ENCODE data around the gene JAZF1.

JAZF1 gene

GRCh38 chr7:28168393-28169158 is 12.0 kb downstream of the JAZF1 start:
- in situ Hi-C loops (cut with HindIII; ENCODE audit: low sequenced_read_pairs) = no loop called here

- in situ Hi-C loops (cut with HindIII; ENCODE audit: low sequenced_read_pairs) = no loop called here
Measured at GRCh38 chr7:28166982-28167715, 13.4 kb downstream of the JAZF1 start.

- in situ Hi-C loops (cut with HindIII; ENCODE audit: low sequenced_read_pairs) = no loop called here
Measured at GRCh38 chr7:28165961-28166955, 14.3 kb downstream of the JAZF1 start.

- in situ Hi-C loops (cut with HindIII; ENCODE audit: low sequenced_read_pairs) = no loop called here
Measured at GRCh38 chr7:28165261-28165660, 15.3 kb downstream of the JAZF1 start.

GRCh38 chr7:28163949-28164348 is 16.6 kb downstream of the JAZF1 start:
- in situ Hi-C loops (cut with HindIII; ENCODE audit: low sequenced_read_pairs) = no loop called here

GRCh38 chr7:28161331-28161730 is 19.3 kb downstream of the JAZF1 start:
- in situ Hi-C loops (cut with HindIII; ENCODE audit: low sequenced_read_pairs) = no loop called here

GRCh38 chr7:28160551-28160991 is 20.0 kb downstream of the JAZF1 start:
- in situ Hi-C loops (cut with HindIII; ENCODE audit: low sequenced_read_pairs) = no loop called here

- in situ Hi-C loops (cut with HindIII; ENCODE audit: low sequenced_read_pairs) = no loop called here
Measured at GRCh38 chr7:28157831-28158416, 22.7 kb downstream of the JAZF1 start.

GRCh38 chr7:28157076-28157745 is 23.4 kb downstream of the JAZF1 start:
- in situ Hi-C loops (cut with HindIII; ENCODE audit: low sequenced_read_pairs) = no loop called here

- in situ Hi-C loops (cut with HindIII; ENCODE audit: low sequenced_read_pairs) = no loop called here
Measured at GRCh38 chr7:28156401-28156800, 24.2 kb downstream of the JAZF1 start.

GRCh38 chr7:28155964-28156363 is 24.6 kb downstream of the JAZF1 start:
- in situ Hi-C loops (cut with HindIII; ENCODE audit: low sequenced_read_pairs) = no loop called here

- in situ Hi-C loops (cut with HindIII; ENCODE audit: low sequenced_read_pairs) = no loop called here
Measured at GRCh38 chr7:28155019-28155660, 25.5 kb downstream of the JAZF1 start.

GRCh38 chr7:28152594-28152993 is 28.0 kb downstream of the JAZF1 start:
- in situ Hi-C loops (cut with HindIII; ENCODE audit: low sequenced_read_pairs) = no loop called here

- in situ Hi-C loops (cut with HindIII; ENCODE audit: low sequenced_read_pairs) = no loop called here
Measured at GRCh38 chr7:28151965-28152364, 28.6 kb downstream of the JAZF1 start.

- in situ Hi-C loops (cut with HindIII; ENCODE audit: low sequenced_read_pairs) = no loop called here
Measured at GRCh38 chr7:28149291-28150101, 31.1 kb downstream of the JAZF1 start.

- in situ Hi-C loops (cut with HindIII; ENCODE audit: low sequenced_read_pairs) = no loop called here
Measured at GRCh38 chr7:28145931-28146330, 34.7 kb downstream of the JAZF1 start.

GRCh38 chr7:28145090-28145626 is 35.4 kb downstream of the JAZF1 start:
- in situ Hi-C loops (cut with HindIII; ENCODE audit: low sequenced_read_pairs) = no loop called here

- in situ Hi-C loops (cut with HindIII; ENCODE audit: low sequenced_read_pairs) = no loop called here
Measured at GRCh38 chr7:28144266-28144665, 36.3 kb downstream of the JAZF1 start.

- in situ Hi-C loops (cut with HindIII; ENCODE audit: low sequenced_read_pairs) = no loop called here
Measured at GRCh38 chr7:28142650-28143049, 37.9 kb downstream of the JAZF1 start.

Measured in endothelial cell of hepatic sinusoid (primary cell).